HCT116 (cell line): ENCODE measurements around the gene SLC2A13. TPM values are rescaled to one million over a fixed set of nuclear protein-coding genes. Genes with fewer than 3 reads are reported as not detected.

Experiments
- ATAC-seq: fragments of 200-7000 bp; cut with Tn5 transposase; 2 replicates; pipeline ENCODE4 v1.9.1; 2020; ENCODE audit warnings: mild to moderate bottlenecking, moderate library complexity
- BruUV-seq: library from RNA; stranded (reverse); fragments of 400-500 nt; replicated peaks from 2 replicates; lab custom pipeline; 2021; lab: Mats Ljungman, UMichigan
- CTCF ChIA-PET: fragments of 300-600 bp; sonication (Branson Sonifier 250); formaldehyde crosslinking; loops from one replicate; lab custom pipeline; 2021; ENCODE audit warnings: antibody characterized with exemption; lab: Charles Lee
- POLR2A ChIA-PET: fragments of 300-600, 350-600 bp; sonication (Branson Sonifier 250); formaldehyde crosslinking; loops from one replicate; lab custom pipeline; 2021; ENCODE audit warnings: antibody characterized with exemption; lab: Charles Lee
- RAD21 ChIA-PET, 2 experiments: fragments of 300-600 bp; sonication (Branson Sonifier 250); formaldehyde crosslinking; loops; one replicate each; lab custom pipeline; 2023; ENCODE audit warnings: low total read pairs in 2 of 2; ENCODE audit not compliant: uncharacterized antibody in 2 of 2, unreplicated experiment in 2 of 2, low non-redundant PET in 1 of 2; lab: Charles Lee
- DNase-seq: peaks from one replicate; pipeline ENCODE4 v3.0.0-alpha.2; 2010; ENCODE audit warnings: low read depth, low spot score
- H2AFZ ChIP-seq: fragments of 200-600 bp; shearing (Covaris generic), sonication (generic); 2 replicates; pipeline ENCODE4 v1.6.1; 2017; ENCODE audit warnings: low read depth, mixed run types, mixed read lengths, antibody characterized with exemption, low read length; ENCODE audit not compliant: poor library complexity, severe bottlenecking
- H3K27ac ChIP-seq: 2 replicates; pipeline ENCODE4 v1.5.1; 2012; ENCODE audit warnings: low read depth, low read length
- H3K27me3 ChIP-seq: fragments of 200-600 bp; sonication (generic); 2 replicates; pipeline ENCODE4 v1.6.1; 2016; ENCODE audit warnings: mixed run types, low read length, mixed read lengths; ENCODE audit not compliant: insufficient read depth
- H3K36me3 ChIP-seq, 2 experiments: fragments of 200-500 bp in 1 of 2; fragments of 200-600 bp in 1 of 2; sonication (Bioruptor generic) in 1 of 2; sonication (generic) in 1 of 2; 2 replicates each; pipeline versions ENCODE4 v1.5.1 to v1.6.1; 2014 to 2016; ENCODE audit warnings: low read length in 2 of 2, inconsistent platforms in 1 of 2, mixed read lengths in 1 of 2, mixed run types in 1 of 2; ENCODE audit not compliant: insufficient read depth in 2 of 2, control insufficient read depth in 1 of 2
- H3K4me1 ChIP-seq, 2 experiments: fragments of 200-600 bp in 1 of 2; sonication (generic) in 1 of 2; 2 replicates each; pipeline versions ENCODE4 v1.5.1 to v1.6.1; 2012 to 2017; ENCODE audit warnings: low read length in 2 of 2, inconsistent platforms in 1 of 2, mild to moderate bottlenecking in 1 of 2, mixed read lengths in 1 of 2, mixed run types in 1 of 2, moderate library complexity in 1 of 2; ENCODE audit not compliant: insufficient read depth in 2 of 2, control insufficient read depth in 1 of 2
- H3K4me2 ChIP-seq: fragments of 200-600 bp; sonication (generic); 2 replicates; pipeline ENCODE4 v1.6.1; 2017; ENCODE audit warnings: mixed run types, low read length, mixed read lengths
- H3K4me3 ChIP-seq, 2 experiments: fragments of 200-600 bp in 1 of 2; sonication (generic) in 1 of 2; replicated peaks in 1 of 2; 2 replicates each; pipeline ENCODE4 v1.5.1; 2011 to 2016; ENCODE audit warnings: low read length in 2 of 2, control low read depth in 1 of 2, low read depth in 1 of 2, mild to moderate bottlenecking in 1 of 2, mixed read lengths in 1 of 2, mixed run types in 1 of 2
- H3K79me2 ChIP-seq: fragments of 200-600 bp; sonication (generic); 2 replicates; pipeline ENCODE4 v1.6.1; 2017; ENCODE audit warnings: mild to moderate bottlenecking, mixed run types, low read length, moderate library complexity, mixed read lengths; ENCODE audit not compliant: insufficient read depth
- H3K9ac ChIP-seq: fragments of 200-600 bp; sonication (generic); 2 replicates; pipeline ENCODE4 v1.6.1; 2016; ENCODE audit warnings: low read length, mixed read lengths
- H3K9me2 ChIP-seq: fragments of 200-600 bp; sonication (generic), shearing (Covaris generic); 2 replicates; pipeline ENCODE4 v1.6.1; 2017; ENCODE audit warnings: mixed run types, mild to moderate bottlenecking, moderate library complexity; ENCODE audit not compliant: insufficient read depth
- H3K9me3 ChIP-seq, 2 experiments: fragments of 200-500 bp in 1 of 2; fragments of 200-600 bp in 1 of 2; sonication (Bioruptor generic) in 1 of 2; sonication (generic) in 1 of 2; 2 replicates each; pipeline ENCODE4 v1.6.1; 2014 to 2017; ENCODE audit warnings: low read length in 2 of 2, mixed read lengths in 2 of 2, inconsistent platforms in 1 of 2, low read depth in 1 of 2, mild to moderate bottlenecking in 1 of 2, mixed run types in 1 of 2, moderate library complexity in 1 of 2; ENCODE audit not compliant: control insufficient read depth in 1 of 2, insufficient read depth in 1 of 2
- H4K20me1 ChIP-seq: fragments of 200-600 bp; sonication (generic), shearing (Covaris generic); 2 replicates; pipeline ENCODE4 v1.6.1; 2017; ENCODE audit warnings: mixed run types, mild to moderate bottlenecking, moderate library complexity; ENCODE audit not compliant: insufficient read depth
- CBX3 ChIP-seq: IDR thresholded peaks from 2 replicates; pipeline ENCODE4 v1.6.1; 2012; ENCODE audit warnings: low read depth
- ELF1 ChIP-seq: IDR thresholded peaks from 2 replicates; pipeline ENCODE4 v1.6.1; 2012; ENCODE audit warnings: low read depth, borderline replicate concordance
- POLR2A ChIP-seq: IDR thresholded peaks from 2 replicates; pipeline ENCODE4 v1.7.0; 2011; ENCODE audit warnings: borderline replicate concordance; ENCODE audit not compliant: insufficient read depth, insufficient read length; ENCODE audit errors: extremely low read depth
- POLR2AphosphoS5 ChIP-seq: IDR thresholded peaks from 2 replicates; pipeline ENCODE4 v1.6.1; 2011; ENCODE audit warnings: mild to moderate bottlenecking, low read depth, low read length, moderate library complexity
- RAD21 ChIP-seq: IDR thresholded peaks from 2 replicates; pipeline ENCODE4 v1.6.1; 2012; ENCODE audit warnings: low read depth, mild to moderate bottlenecking
- SRF ChIP-seq: IDR thresholded peaks from 2 replicates; pipeline ENCODE4 v1.6.1; 2012; ENCODE audit warnings: low read depth
- TCF7L2 ChIP-seq: IDR thresholded peaks from 2 replicates; pipeline ENCODE4 v1.7.0; 2011; ENCODE audit warnings: borderline replicate concordance, inconsistent platforms; ENCODE audit not compliant: insufficient read depth, insufficient read length; ENCODE audit errors: extremely low read depth
- ZFX ChIP-seq: fragments of 450-650 bp; IDR thresholded peaks from 2 replicates; pipeline ENCODE4 v1.6.1; 2017
- intact Hi-C: fragments of 100-400 bp; cut with micrococcal nuclease; formaldehyde crosslinking; loops from 2 replicates; pipeline ENCODE4 v1.10.0; 2022
- total RNA-seq: library from RNA; stranded (reverse); gene quantifications from one replicate; pipeline ENCODE4 v1.2.1, GENCODE V29; 2021; ENCODE audit not compliant: unreplicated experiment
- TF ChIP-seq, protein P1 (sequence below): IDR thresholded peaks from 2 replicates; pipeline ENCODE4 v1.6.1; 2011; ENCODE audit warnings: mild to moderate bottlenecking, low read length, moderate library complexity; ENCODE audit not compliant: insufficient replicate concordance; ENCODE audit errors: extremely low read depth

Gene SLC2A13
- total RNA-seq, 1 experiment from 2014 or later, result 6.8 TPM

DNA sequence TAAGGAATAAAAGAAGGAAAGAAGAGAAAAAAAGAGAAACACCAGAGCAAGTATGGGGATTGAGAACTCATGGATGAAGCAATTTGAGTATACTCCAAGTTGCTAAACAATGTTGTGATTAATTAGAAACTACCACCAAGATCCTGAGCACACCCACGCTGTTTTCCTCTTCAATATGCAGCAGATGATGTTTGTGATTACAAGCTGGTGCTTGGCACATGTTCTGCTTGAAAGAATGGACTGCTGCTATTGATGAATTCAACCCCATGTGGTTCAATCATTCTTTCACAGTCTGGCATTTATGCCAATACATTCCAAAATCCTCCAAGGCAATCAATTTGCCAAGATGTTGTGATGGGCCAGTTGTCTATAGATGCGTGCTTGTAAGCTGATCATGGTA, 146.8 kb downstream of the SLC2A13 start:
- Histone ChIP-seq H3K79me2 (no peaks in the 10 kb centered on the region), H3K27ac (no peak overlapping the region), H3K9ac (no peak overlapping the region), H3K4me2 (no peak overlapping the region), H3K27me3 (no peaks in the 10 kb centered on the region), H3K9me2 (no peaks in the 10 kb centered on the region), H3K4me1 (no peaks in the 10 kb centered on the region), H3K4me3 (no peak overlapping the region), H3K36me3 (no peaks in the 10 kb centered on the region), H2AFZ (no peak overlapping the region), H3K9me3 (no peaks in the 10 kb centered on the region), H4K20me1 (no peaks in the 10 kb centered on the region)
- CTCF ChIA-PET, result no interaction called here
- no TSS peak for BruUV-seq
- RAD21 ChIA-PET, result no interaction called here
- TF ChIP-seq ELF1, result no peak
- no peak for TF ChIP-seq RAD21
- TF ChIP-seq, protein P1, sequence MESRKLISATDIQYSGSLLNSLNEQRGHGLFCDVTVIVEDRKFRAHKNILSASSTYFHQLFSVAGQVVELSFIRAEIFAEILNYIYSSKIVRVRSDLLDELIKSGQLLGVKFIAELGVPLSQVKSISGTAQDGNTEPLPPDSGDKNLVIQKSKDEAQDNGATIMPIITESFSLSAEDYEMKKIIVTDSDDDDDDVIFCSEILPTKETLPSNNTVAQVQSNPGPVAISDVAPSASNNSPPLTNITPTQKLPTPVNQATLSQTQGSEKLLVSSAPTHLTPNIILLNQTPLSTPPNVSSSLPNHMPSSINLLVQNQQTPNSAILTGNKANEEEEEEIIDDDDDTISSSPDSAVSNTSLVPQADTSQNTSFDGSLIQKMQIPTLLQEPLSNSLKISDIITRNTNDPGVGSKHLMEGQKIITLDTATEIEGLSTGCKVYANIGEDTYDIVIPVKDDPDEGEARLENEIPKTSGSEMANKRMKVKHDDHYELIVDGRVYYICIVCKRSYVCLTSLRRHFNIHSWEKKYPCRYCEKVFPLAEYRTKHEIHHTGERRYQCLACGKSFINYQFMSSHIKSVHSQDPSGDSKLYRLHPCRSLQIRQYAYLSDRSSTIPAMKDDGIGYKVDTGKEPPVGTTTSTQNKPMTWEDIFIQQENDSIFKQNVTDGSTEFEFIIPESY, result no peak
- no peak for TF ChIP-seq CBX3
- TF ChIP-seq ZFX, result no peak
- no peak for TF ChIP-seq POLR2A
- no peak for TF ChIP-seq SRF
- no peak for TF ChIP-seq POLR2AphosphoS5
- TF ChIP-seq TCF7L2, result no peak
- POLR2A ChIA-PET, result no interaction called here
- no peak for DNase-seq
- ATAC-seq, result no peak
- intact Hi-C loops, result loop anchor here (10.0 kb wide), 1 partner anchor 194 kb away; no protein-coding TSS in a partner anchor
